ENCODE results near the gene GLIS1. TPM values are rescaled to one million over a fixed set of nuclear protein-coding genes. Genes with fewer than 3 reads are reported as not detected.

Gene GLIS1
- total RNA-seq, 1 donor from 2014 or later, result 0.69 TPM

DNA sequence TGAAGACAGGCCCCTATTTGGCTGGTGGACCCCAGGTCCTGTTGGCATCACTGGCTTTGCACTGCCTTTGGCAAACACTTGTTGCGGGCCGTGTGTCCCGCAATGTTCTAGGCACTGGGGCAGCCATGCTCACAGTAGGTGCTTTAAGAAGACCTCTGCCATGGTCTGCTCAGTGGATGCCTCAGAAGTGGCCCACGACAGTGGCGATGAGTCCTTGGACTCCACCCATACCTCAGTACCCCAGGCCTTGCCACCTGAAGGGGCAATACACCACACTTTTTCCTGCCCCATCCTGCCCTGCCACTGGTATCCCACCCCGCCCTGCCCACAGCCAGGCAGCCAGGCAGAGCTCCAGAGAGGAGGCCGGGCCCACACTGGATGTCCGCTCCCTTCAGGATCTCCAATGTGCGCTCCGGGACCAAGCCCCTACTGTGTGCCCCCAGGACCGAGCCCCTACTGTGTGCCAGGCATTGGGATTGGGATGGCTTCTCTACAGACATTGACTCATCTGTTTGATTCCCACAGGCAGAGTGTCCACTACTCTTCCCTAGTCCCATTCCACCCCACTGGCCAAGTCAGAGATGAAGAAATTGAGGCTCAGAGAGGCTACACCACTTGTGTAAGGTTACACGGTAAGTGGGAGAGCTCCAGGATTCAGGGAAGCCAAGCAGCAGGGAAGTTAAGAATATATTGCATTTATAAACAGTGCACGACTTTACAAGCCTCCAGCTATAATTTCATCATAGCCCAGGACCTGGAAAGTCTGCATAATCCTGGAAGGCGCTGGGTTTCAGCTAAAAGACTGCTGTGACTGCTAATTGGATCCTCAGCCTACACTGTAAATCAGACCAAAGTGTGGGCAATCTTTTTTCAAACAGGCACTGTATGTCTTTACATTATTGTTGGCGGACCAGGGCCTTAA is 178.1 kb downstream of the GLIS1 start:
- DNase-seq, result no peak

DNA sequence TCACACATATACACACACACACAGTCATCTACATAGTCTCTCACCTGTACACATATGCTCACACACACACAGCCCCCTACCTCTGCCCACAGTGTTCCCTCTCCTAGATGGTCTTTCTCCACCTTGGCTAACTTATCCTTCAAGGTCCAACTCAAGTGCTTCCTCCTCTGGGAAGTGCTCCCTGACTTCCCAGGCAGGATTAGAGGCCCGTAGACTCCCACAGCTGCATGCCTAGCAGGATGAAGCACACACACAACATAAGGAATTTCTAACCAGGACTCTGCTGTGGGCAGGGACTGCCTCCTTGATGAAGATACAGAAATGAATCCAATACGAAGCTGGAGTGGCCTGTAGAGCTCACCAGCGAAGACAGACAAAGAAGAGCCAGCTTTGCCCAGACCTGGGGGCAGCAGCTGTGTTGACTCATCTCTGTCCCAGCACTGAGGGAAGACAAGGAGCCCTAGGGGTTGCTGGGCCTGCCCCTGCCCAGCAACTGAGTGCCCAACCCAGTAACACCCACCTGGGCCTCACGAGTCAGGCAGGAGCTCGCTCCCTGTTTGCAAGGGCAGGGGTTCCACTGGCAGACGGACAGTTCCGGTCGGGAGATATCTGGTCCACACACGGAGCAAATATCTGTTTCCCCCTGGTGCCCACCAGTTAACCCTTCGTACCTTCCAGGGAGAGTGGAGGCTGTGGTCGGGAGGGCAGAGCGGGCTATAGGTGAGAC is 178.9 kb downstream of the GLIS1 start:
- no peak for DNase-seq

DNA sequence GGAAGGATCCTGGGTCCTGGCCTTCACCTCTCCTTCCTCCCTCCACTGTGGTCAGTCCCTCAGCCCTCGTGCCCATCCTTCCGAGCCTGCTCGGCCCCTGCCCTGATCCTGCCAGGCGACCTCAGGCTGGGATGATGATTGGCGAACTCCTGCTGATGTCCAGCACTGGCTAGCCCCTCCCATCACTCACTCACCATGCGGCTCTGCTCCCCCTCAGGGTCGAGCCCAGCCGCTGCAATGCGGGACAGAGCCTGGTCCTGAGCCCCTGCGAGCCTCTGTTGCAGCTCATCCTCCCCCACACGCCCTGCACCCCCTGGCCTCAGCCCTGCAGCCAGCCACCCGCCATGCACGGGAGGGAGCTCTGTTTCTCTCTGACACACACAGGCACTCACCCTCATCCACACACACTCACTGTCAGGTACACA is 179.6 kb downstream of the GLIS1 start:
- DNase-seq, result no peak

DNA sequence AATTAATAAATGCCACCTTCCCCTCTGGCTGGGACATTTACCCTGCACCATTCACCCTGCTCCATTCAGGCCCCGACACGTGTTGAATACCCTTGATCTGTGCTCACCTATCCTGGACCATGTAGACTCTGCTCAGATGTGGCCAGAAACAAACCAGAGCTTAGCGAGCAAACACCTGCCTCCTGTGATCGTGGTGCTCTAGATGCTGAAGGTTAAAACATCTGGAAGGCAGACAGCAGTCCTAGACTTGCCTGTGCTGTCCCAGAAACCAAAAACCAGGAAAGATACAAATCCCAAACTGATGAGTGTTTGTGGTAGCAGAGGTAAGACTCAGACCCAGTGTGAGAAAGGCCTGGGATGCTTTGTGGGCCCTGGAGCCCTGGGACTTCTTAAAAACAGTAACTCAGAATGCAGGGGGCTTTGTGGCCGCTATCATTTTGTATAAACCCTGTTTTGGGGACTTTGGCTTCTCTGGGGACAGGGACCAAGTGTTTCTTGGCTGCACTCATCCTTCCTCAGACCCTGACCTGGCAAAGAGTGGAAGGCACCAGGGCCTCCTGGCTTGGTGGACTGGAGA is 180.1 kb downstream of the GLIS1 start:
- DNase-seq, result no peak

- peak; percentile 33 for DNase-seq
These were observed 180.9 kb downstream of the GLIS1 start for GRCh38 chr1:53557830-53558738.

- no peak for DNase-seq
These were observed 181.6 kb downstream of the GLIS1 start for GRCh38 chr1:53557369-53557768.

DNA sequence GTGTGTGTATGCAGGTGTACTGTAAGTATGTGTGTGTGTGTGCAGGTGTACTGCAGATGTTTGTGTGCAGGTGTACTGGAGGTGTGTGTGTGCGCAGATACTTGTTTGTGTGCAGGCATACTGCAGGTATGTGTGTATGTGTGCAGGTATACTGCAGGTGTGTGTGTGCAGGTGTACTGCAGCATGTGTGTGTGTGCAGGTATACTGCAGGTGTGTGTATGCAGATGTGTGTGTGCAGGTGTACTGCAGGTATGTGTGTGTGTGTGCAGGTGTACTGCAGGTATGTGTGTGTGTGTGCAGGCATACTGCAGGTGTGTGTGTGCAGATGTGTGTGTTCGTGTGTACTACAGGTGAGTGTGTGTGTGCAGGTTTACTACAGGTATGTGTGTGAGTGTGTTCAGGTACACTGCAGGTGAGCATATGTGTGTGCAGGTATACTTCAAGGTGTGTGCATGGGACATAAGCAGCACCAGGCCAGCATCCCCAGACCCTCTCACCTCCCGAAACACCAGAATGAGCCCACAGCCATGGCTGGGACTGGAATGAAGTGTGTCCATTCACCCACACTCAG is 182.2 kb downstream of the GLIS1 start:
- peak; percentile 74 for DNase-seq

GRCh38 chr1:53555620-53556326 is 183.2 kb downstream of the GLIS1 start:
- peak; percentile 76 for DNase-seq

DNA sequence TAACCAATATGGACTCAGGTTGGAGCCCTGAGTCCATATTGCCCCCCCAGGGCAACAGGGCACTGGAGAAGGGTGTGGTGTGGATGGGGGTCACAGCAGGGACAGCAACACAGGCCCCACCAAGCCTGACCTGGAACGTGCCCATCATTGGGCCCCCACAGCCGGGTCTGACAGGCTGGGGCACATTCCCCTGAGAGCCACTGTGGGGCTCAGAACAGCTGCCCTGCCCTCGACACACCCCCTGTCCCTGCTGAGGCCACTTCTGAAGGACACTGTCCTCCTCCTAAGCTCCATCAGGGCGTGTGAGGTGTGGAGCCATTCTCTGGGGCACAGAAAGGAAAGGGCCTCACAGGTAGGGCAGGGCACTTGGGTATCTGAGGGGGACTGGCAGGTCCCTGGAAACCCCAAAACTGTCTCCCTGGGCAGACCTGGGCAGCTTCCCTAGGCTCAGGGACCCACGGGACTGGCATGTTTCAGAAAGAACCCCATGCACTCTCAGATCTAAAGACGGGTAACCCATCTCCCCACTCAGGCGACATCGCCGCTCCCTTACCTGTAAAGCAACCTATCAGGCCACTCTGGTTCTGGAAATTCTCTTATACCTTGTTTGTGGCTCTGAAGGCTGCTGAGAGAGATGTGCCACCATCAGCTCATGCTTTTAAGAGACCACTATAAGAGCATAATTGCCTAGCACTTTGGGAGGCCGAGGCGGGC is 184.2 kb downstream of the GLIS1 start:
- no peak for DNase-seq

DNA sequence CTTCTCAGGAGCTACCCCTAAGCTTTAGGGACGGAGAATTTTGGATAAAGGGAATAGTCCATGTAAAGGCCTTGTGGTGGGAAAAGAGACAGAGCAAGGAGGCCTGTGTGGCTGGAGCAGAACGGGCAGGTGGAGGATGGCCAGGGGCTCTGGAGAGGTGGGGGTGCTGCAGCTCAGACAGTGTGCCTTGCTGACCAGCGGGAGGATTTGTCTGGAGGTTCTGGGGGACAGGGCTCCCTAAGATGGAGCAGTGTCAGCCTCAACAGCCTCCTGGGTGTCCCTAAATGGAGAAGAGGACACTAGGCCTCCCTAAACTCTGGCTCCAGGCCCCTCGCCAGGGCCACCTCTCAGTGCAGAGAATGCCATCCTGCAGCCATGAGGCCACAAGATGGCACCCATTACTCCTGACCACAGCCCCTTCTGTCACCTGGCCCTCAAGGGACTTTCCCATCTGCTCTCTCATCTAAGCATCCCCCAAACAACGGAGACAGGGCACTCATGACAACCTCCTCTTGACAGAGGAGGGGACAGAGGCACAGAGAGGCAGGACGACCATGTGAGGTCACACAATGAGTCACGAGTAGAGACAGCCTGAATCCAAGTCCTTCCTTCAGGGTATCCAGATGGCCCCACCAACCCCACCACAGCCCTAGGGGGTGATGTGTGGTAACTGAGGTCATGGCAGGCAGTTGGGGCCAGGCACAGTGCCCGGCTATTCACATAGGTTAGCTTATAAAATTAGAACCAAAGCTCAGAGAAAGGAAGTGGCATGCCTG is 185.0 kb downstream of the GLIS1 start:
- no peak for DNase-seq

DNA sequence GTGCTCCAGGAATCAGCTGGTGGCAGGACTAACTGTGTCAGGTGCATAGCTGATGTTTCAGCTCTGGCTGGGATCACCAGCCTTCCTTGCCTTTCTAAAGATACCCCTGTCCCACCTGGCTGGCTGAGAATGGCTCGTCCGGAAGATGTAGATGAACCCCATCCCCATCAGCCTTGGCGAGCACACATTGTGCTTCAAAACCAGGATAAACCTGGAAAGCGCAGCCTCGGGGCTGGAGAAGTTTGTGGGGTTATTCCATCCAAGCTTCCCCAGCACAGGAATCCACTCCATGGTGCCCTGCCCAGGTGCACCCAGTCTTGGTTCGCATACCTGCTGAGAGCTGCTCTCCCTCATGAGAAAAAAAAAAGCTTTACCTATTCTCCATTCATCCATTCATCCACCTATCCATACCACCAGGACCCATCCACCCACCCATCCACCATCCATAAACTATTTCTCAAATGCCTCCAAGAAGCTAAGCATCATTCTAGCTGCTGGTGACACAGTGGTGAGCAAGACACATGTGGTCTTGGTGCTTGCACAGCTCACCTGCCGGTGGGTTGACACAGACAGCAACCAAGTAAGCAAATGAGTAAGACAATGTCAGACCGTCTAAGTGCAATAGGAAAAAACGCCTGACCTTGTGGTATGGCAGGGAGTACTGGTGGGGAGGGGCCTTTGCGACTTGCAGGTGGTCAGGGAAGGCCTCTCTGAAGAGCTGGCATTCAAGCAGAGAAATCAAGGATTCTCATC is 185.8 kb downstream of the GLIS1 start:
- no peak for DNase-seq

DNA sequence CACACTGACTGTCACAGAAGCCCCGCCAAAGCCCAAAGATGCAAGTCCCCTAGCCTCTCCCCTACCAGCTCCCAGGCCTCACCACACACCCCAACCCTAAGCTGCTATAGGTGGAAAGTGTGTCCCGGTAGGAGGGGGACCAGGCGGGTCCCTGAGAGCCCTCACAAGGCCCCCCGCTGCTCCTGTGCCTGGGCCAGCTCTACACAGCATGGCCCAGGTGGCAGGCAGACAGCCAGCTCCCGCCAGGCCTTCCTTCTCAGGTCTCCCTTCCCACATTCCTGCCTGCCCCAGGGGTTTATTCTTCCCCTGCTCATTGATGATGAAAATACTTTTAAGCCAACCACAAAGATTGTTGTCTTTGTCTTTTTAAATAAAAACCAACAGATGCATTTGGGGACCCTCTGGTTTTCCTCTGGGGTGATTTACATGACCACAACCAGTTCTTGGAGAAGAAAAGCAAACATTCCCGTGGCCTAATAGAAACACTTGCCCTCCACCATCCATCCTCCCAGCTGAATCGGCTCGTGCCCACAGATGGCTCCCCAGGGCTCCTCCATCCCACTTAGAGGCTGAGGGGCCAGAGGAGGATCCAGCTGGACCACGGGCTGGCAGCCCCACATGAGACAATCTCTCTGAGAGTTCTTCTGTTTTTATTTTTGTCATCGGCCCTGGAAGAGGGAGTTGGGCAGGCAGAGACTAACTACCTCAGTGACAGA is 186.7 kb downstream of the GLIS1 start:
- no peak for DNase-seq

GRCh38 chr1:53551428-53551995 is 187.5 kb downstream of the GLIS1 start:
- no peak for DNase-seq

DNA sequence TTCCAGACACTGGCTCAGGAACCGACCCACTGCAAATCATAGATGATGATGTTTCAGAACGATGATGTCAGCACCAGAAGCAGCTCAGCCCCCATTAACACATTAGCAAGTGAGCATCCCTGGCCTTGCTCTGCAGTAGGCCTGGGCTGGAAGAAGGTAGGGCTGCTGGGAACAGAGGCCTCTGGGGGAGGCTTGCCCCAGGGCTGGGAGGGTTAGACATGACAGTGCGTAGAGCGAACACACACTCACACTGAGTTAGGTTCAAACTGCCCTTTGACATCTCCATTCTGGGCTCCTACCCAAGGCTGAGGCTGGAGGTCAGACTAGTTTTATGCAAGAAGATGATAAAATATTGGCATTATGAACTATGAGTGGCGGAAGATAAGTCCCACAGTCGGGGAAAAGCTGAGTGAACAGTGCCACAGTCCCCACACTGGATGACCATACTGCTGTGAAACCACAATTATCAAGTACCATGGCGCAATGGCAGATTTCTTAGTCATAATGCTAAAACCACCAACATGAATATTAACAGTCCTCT is 188.7 kb downstream of the GLIS1 start:
- DNase-seq, result peak; percentile 43

DNA sequence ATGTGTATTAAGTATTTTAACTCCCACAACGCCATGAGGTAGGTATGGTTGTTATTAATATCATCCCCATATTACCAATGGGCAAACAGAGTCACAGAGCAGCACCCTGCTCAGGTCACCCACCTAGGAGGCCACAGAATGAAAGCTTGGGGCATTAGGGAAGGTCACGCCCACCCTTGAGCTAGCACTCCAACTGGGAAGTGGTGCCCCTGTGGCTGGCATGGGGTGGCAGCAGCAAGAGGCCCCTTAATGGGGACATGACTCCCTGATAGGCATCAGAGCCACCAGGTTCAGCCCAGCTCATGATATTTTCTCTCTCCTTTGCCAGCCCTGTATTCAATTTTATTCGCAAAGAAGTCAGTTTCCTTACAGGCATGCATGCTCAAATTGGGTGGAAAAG is 189.2 kb downstream of the GLIS1 start:
- no peak for DNase-seq

DNA sequence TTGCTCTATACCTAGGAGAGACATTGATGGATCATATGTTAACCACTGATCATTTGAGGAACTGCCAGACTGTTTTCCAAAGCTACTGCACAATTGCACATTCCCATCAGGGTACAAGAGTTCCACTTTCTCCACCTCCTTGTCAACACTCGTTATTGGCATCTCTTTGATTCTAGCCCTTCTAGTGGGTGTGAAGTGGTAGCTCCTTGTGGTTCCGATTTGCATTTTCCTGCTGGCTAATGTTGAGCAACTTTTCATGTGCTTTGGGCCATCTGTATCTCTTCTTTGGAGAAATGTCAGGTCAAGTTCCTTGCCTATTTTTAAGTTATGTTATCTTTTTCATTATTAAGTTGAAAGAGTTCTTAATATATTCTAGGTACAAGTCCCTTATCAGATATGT is 189.7 kb downstream of the GLIS1 start:
- DNase-seq, result no peak

DNA sequence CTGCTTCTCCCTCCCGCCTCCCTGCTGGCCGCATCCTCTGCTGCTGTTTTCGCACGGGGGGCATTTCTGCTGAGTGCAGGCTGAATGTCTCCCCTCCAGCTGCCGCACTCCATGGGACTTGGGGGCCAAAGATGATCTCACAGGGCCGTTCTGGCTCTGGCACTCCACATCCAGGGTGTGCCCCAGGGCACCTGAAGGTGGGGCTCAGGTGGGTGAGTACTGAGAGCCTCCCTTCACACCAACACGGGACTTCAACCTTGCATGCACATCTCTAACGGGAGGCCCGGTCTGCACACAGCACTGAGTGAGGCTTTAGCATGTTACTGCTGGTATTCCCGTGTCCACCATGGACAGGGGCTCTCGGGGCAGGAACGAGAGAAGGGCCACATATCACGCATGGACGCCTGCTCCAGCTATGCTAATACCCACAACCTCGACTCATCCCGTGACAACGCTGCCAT is 190.9 kb downstream of the GLIS1 start:
- no peak for DNase-seq
